K562 (cell line): Measurements from ENCODE around the gene DRD3. TPM values are rescaled to one million over a fixed set of nuclear protein-coding genes. Genes with fewer than 3 reads are reported as not detected.

Experiments used
- ATAC-seq: fragments of 200-7000 bp; cut with Tn5 transposase; 3 replicates; pipeline ENCODE4 v1.9.1; 2020; ENCODE audit warnings: moderate library complexity
- BruUV-seq: library from RNA; stranded (reverse); fragments of 400-500 nt; replicated peaks from 2 replicates; lab custom pipeline; 2021; lab: Mats Ljungman, UMichigan
- CTCF ChIA-PET: fragments of 300-600 bp; formaldehyde crosslinking; extraction: SDS; loops from one replicate; lab custom pipeline; 2021; ENCODE audit warnings: low intra/inter-chr PET ratio; lab: Yijun Ruan, JAX
- POLR2A ChIA-PET: fragments of 300-600, 350-650 bp; sonication (Branson Sonifier 250); formaldehyde crosslinking; extraction: SDS; loops from one replicate; lab custom pipeline; 2021; ENCODE audit warnings: antibody characterized with exemption, inconsistent platforms; lab: Yijun Ruan, JAX
- DNase-seq, 4 experiments: peaks; one replicate each; pipeline versions ENCODE4 v3.0.0 to v3.0.0-alpha.2; 2011 to 2018; ENCODE audit warnings: low spot score in 3 of 4, mixed read lengths in 3 of 4; ENCODE audit errors: extremely low read depth in 1 of 4
- FAIRE-seq: peaks from 2 replicates; lab custom pipeline; 2011; peaks lifted over from hg19 to GRCh38; lab: Jason Lieb, UNC
- H2AFZ ChIP-seq: 2 replicates; pipeline ENCODE4 v1.6.0; 2011; ENCODE audit warnings: low read depth, low read length, control low read depth, inconsistent platforms
- H3K27ac ChIP-seq: fragments of 200-600 bp; 3 replicates; pipeline ENCODE4 v1.8.0; 2011; ENCODE audit warnings: low read depth, mild to moderate bottlenecking, control low read depth, inconsistent platforms, low read length, moderate library complexity, mixed read lengths; ENCODE audit errors: extremely low read depth
- H3K27me3 ChIP-seq, 2 experiments: fragments of 300-600 bp in 1 of 2; 2 replicates in 1 of 2; 3 replicates in 1 of 2; pipeline versions ENCODE4 v1.6.0 to v1.8.0; 2011; ENCODE audit warnings: inconsistent platforms in 2 of 2, low read length in 2 of 2, mild to moderate bottlenecking in 1 of 2, mixed read lengths in 1 of 2, moderate library complexity in 1 of 2; ENCODE audit not compliant: control insufficient read depth in 2 of 2, insufficient read depth in 2 of 2
- H3K36me3 ChIP-seq: fragments of 300-600 bp; 3 replicates; pipeline ENCODE4 v1.8.0; 2011; ENCODE audit warnings: mild to moderate bottlenecking, low read length, inconsistent platforms; ENCODE audit not compliant: control insufficient read depth, insufficient read depth
- H3K4me1 ChIP-seq, 2 experiments: fragments of 200-600 bp in 1 of 2; replicated peaks in 1 of 2; 2 replicates in 1 of 2; 3 replicates in 1 of 2; pipeline versions ENCODE4 v1.5.1 to v1.8.0; 2011; ENCODE audit warnings: inconsistent platforms in 2 of 2, low read length in 2 of 2, mild to moderate bottlenecking in 1 of 2, mixed read lengths in 1 of 2, moderate library complexity in 1 of 2; ENCODE audit not compliant: control insufficient read depth in 2 of 2, insufficient read depth in 2 of 2
- H3K4me2 ChIP-seq: 2 replicates; pipeline ENCODE4 v1.6.1; 2011; ENCODE audit warnings: low read length, control low read depth, inconsistent platforms, mixed read lengths; ENCODE audit not compliant: insufficient read depth
- H3K4me3 ChIP-seq: fragments of 200-600 bp; sonication (generic), shearing (Covaris generic); 2 replicates; pipeline ENCODE4 v1.5.1; 2016; ENCODE audit warnings: control low read depth, inconsistent platforms
- H3K79me2 ChIP-seq: fragments of 200-600 bp; 3 replicates; pipeline ENCODE4 v1.8.0; 2011; ENCODE audit warnings: low read length, inconsistent platforms; ENCODE audit not compliant: control insufficient read depth, insufficient read depth
- H3K9ac ChIP-seq, 2 experiments: 2 replicates each; pipeline versions ENCODE4 v1.6.0 to v1.6.1; 2011; ENCODE audit warnings: low read depth in 2 of 2, low read length in 2 of 2, control low read depth in 1 of 2, inconsistent platforms in 1 of 2, mild to moderate bottlenecking in 1 of 2, mixed read lengths in 1 of 2; ENCODE audit not compliant: insufficient read depth in 1 of 2
- H3K9me1 ChIP-seq: one replicate; pipeline ENCODE4 v1.6.0; 2011; ENCODE audit warnings: inconsistent platforms, mild to moderate bottlenecking, low read length, moderate library complexity; ENCODE audit not compliant: control insufficient read depth, insufficient read depth
- H3K9me3 ChIP-seq: replicated peaks from 2 replicates; pipeline ENCODE4 v1.5.1; 2011; ENCODE audit warnings: low read depth, low read length, inconsistent platforms; ENCODE audit not compliant: control insufficient read depth, insufficient read depth
- H4K20me1 ChIP-seq: replicated peaks from 2 replicates; pipeline ENCODE4 v1.6.1; 2011; ENCODE audit warnings: low read length, inconsistent platforms, mixed read lengths; ENCODE audit not compliant: control insufficient read depth, insufficient read depth
- CCAR2 ChIP-seq: fragments of 200-400 bp; formaldehyde crosslinking; IDR thresholded peaks from 2 replicates; pipeline ENCODE4 v1.6.1; 2017; ENCODE audit warnings: mild to moderate bottlenecking, low read depth, low read length
- DNMT1 ChIP-seq: fragments of 450-650 bp; IDR thresholded peaks from 2 replicates; pipeline ENCODE4 v1.6.1; 2016; ENCODE audit warnings: antibody characterized with exemption, mild to moderate bottlenecking
- MXD1 ChIP-seq: fragments of 250-450 bp; sonication (Bioruptor Pico); IDR thresholded peaks from 2 replicates; pipeline ENCODE4 v1.8.0; 2021; ENCODE audit warnings: borderline replicate concordance, mild to moderate bottlenecking, moderate library complexity; ENCODE audit not compliant: poor library complexity, severe bottlenecking
- MYBL2 ChIP-seq, 2 experiments: fragments of 450-650 bp in 1 of 2; sonication (generic) in 1 of 2; formaldehyde crosslinking in 1 of 2; IDR thresholded peaks; 2 replicates each; pipeline versions ENCODE4 v1.6.1 to v1.8.1; 2017 to 2022; ENCODE audit warnings: borderline replicate concordance in 1 of 2, inconsistent platforms in 1 of 2, low read depth in 1 of 2, mild to moderate bottlenecking in 1 of 2, missing genetic modification reagents in 1 of 2, moderate library complexity in 1 of 2
- PHB ChIP-seq: fragments of 250-450 bp; sonication (Bioruptor Pico); IDR thresholded peaks from 2 replicates; pipeline ENCODE4 v1.5.0; 2021
- SNAPC5 ChIP-seq: fragments of 250-450 bp; sonication (Bioruptor Pico); IDR thresholded peaks from 2 replicates; pipeline ENCODE4 v1.8.0; 2021; ENCODE audit warnings: moderate library complexity, mild to moderate bottlenecking, inconsistent platforms
- SREBF2 ChIP-seq: sonication (generic); formaldehyde crosslinking; IDR thresholded peaks from 2 replicates; pipeline ENCODE4 v1.4.0; 2020; ENCODE audit warnings: mild to moderate bottlenecking, missing genetic modification reagents
- THRAP3 ChIP-seq: fragments of 450-650 bp; IDR thresholded peaks from 2 replicates; pipeline ENCODE4 v1.6.1; 2016; ENCODE audit warnings: mild to moderate bottlenecking, inconsistent platforms, borderline replicate concordance
- USF2 ChIP-seq: sonication (generic); formaldehyde crosslinking; IDR thresholded peaks from 2 replicates; pipeline ENCODE4 v1.5.0; 2020; ENCODE audit warnings: missing genetic modification reagents
- ZNF561 ChIP-seq: fragments of 450-650 bp; formaldehyde crosslinking; conservative IDR thresholded peaks from 2 replicates; pipeline ENCODE4 v1.4.0; 2020; ENCODE audit warnings: mild to moderate bottlenecking, moderate library complexity
- ZNF695 ChIP-seq: fragments of 450-650 bp; formaldehyde crosslinking; IDR thresholded peaks from 2 replicates; pipeline ENCODE4 v1.4.0; 2020; ENCODE audit warnings: mild to moderate bottlenecking, moderate library complexity
- WGBS: fragments of 100-300 bp; shearing (Covaris generic); methylation state at CpG from one replicate; pipeline ENCODE4 v1.1.6; 2016; ENCODE audit warnings: low coverage, mixed read lengths; ENCODE audit not compliant: insufficient coverage; ENCODE audit errors: missing lambda C conversion rate; 5-methylcytosine and 5-hydroxymethylcytosine counted together
- in situ Hi-C: fragments of 300-500 bp; cut with MboI; formaldehyde crosslinking; loops from 4 replicates; pipeline ENCODE4 v1.15.0; 2018; ENCODE audit warnings: inconsistent platforms, mixed read lengths
- intact Hi-C: fragments of 100-400 bp; cut with micrococcal nuclease; formaldehyde crosslinking; loops from 2 replicates; pipeline ENCODE4 v1.14.2; 2022
- polyA plus RNA-seq, 8 experiments: library from polyadenylated mRNA; depleted of rRNA in 4 of 8; stranded (reverse) in 5 of 8; unstranded in 3 of 8; fragments of >200 nt; fragmentation: Nextera tagmentation in 2 of 8; fragmentation: Illumina TruSeq in 1 of 8; extraction: Ambion mirVana in 2 of 8; extraction: Trizol in 1 of 8; gene quantifications; 2 replicates each; pipeline versions ENCODE4 v1.2.1 to v1.2.3, GENCODE V29; 2011 to 2014; ENCODE audit warnings: inconsistent platforms in 1 of 8, missing spikeins in 1 of 8
- total RNA-seq, 7 experiments: library from RNA; depleted of rRNA in 6 of 7; stranded (reverse); fragments of >200 nt in 6 of 7; fragmentation: Illumina TruSeq in 2 of 7; extraction: Trizol in 2 of 7; gene quantifications; 2 replicates each; pipeline versions ENCODE4 v1.2.1 to v1.2.3, GENCODE V29; 2011 to 2021; ENCODE audit warnings: low replicate concordance in 1 of 7
- TF ChIP-seq, protein P1 (sequence below): fragments of 250-450 bp; sonication (Bioruptor Pico); IDR thresholded peaks from 2 replicates; pipeline ENCODE4 v1.9.0; 2021; ENCODE audit warnings: mild to moderate bottlenecking, inconsistent platforms
- TF ChIP-seq, protein P2 (sequence below): fragments of 450-650 bp; formaldehyde crosslinking; IDR thresholded peaks from 2 replicates; pipeline ENCODE4 v1.4.0; 2022; ENCODE audit warnings: missing genetic modification characterization
- TF ChIP-seq, protein P3 (sequence below): fragments of 250-450 bp; sonication (Bioruptor Pico); IDR thresholded peaks from 2 replicates; pipeline ENCODE4 v1.4.0; 2020; ENCODE audit warnings: mild to moderate bottlenecking, moderate library complexity

DRD3 gene
- total and polyA plus RNA-seq, 9 of the 15 experiments (the other 6 are each of a cell fraction or from before 2014, with no cell fraction given) = not detected

- Histone ChIP-seq H3K4me3 (no peak overlapping the region), H3K9ac (no peak overlapping the region), H3K9me3 (no peaks in the 10 kb centered on the region), H3K9me1 (no peaks in the 10 kb centered on the region), H2AFZ (no peak overlapping the region), H3K4me1 (no peaks in the 10 kb centered on the region), H3K27ac (no peak overlapping the region), H3K27me3 (peaks cover 9 to 10% of the 10 kb centered on the region in 2 experiments; a peak in 3 of 5 replicates), H3K79me2 (no peaks in the 10 kb centered on the region), H3K4me2 (no peak overlapping the region), H4K20me1 (no peaks in the 10 kb centered on the region), H3K36me3 (no peaks in the 10 kb centered on the region)
- in situ Hi-C loops = no loop called here
- DNase-seq (no peak), ATAC-seq (no peak), FAIRE-seq (no peak)
- CTCF ChIA-PET = no interaction called here
- 0% methylated on average over 3 of the region's 3 CpGs for WGBS
- no TSS peak for BruUV-seq
- POLR2A ChIA-PET = no interaction called here
- intact Hi-C loops = no loop called here
- TF ChIP-seq SREBF2 = no peak
- TF ChIP-seq, protein P1, sequence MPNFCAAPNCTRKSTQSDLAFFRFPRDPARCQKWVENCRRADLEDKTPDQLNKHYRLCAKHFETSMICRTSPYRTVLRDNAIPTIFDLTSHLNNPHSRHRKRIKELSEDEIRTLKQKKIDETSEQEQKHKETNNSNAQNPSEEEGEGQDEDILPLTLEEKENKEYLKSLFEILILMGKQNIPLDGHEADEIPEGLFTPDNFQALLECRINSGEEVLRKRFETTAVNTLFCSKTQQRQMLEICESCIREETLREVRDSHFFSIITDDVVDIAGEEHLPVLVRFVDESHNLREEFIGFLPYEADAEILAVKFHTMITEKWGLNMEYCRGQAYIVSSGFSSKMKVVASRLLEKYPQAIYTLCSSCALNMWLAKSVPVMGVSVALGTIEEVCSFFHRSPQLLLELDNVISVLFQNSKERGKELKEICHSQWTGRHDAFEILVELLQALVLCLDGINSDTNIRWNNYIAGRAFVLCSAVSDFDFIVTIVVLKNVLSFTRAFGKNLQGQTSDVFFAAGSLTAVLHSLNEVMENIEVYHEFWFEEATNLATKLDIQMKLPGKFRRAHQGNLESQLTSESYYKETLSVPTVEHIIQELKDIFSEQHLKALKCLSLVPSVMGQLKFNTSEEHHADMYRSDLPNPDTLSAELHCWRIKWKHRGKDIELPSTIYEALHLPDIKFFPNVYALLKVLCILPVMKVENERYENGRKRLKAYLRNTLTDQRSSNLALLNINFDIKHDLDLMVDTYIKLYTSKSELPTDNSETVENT (CRISPR knock-in tag) = no peak
- TF ChIP-seq MXD1 (CRISPR knock-in tag) = no peak
- TF ChIP-seq, protein P2, sequence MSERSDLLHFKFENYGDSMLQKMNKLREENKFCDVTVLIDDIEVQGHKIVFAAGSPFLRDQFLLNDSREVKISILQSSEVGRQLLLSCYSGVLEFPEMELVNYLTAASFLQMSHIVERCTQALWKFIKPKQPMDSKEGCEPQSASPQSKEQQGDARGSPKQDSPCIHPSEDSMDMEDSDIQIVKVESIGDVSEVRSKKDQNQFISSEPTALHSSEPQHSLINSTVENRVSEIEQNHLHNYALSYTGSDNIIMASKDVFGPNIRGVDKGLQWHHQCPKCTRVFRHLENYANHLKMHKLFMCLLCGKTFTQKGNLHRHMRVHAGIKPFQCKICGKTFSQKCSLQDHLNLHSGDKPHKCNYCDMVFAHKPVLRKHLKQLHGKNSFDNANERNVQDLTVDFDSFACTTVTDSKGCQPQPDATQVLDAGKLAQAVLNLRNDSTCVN (CRISPR knock-in tag) = no peak
- no peak for TF ChIP-seq DNMT1
- TF ChIP-seq SNAPC5 (CRISPR knock-in tag) = no peak
- no peak for TF ChIP-seq ZNF695 (CRISPR knock-in tag)
- no peak for TF ChIP-seq MYBL2 (IDR thresholded peaks at IDR 0.05; ENCODE audit: low read depth)
- no peak for TF ChIP-seq MYBL2 (CRISPR knock-in tag; IDR thresholded peaks at IDR 0.05; ENCODE audit: borderline replicate concordance)
- TF ChIP-seq CCAR2 = no peak
- TF ChIP-seq ZNF561 (CRISPR knock-in tag) = no peak
- no peak for TF ChIP-seq THRAP3
- TF ChIP-seq PHB (CRISPR knock-in tag) = no peak
- TF ChIP-seq USF2 (CRISPR knock-in tag) = no peak
- TF ChIP-seq, protein P3, sequence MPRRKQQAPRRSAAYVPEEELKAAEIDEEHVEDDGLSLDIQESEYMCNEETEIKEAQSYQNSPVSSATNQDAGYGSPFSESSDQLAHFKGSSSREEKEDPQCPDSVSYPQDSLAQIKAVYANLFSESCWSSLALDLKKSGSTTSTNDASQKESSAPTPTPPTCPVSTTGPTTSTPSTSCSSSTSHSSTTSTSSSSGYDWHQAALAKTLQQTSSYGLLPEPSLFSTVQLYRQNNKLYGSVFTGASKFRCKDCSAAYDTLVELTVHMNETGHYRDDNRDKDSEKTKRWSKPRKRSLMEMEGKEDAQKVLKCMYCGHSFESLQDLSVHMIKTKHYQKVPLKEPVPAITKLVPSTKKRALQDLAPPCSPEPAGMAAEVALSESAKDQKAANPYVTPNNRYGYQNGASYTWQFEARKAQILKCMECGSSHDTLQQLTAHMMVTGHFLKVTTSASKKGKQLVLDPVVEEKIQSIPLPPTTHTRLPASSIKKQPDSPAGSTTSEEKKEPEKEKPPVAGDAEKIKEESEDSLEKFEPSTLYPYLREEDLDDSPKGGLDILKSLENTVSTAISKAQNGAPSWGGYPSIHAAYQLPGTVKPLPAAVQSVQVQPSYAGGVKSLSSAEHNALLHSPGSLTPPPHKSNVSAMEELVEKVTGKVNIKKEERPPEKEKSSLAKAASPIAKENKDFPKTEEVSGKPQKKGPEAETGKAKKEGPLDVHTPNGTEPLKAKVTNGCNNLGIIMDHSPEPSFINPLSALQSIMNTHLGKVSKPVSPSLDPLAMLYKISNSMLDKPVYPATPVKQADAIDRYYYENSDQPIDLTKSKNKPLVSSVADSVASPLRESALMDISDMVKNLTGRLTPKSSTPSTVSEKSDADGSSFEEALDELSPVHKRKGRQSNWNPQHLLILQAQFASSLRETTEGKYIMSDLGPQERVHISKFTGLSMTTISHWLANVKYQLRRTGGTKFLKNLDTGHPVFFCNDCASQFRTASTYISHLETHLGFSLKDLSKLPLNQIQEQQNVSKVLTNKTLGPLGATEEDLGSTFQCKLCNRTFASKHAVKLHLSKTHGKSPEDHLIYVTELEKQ = no peak
Observed at GRCh38 chr3:114095796-114096195, 83.1 kb downstream of the DRD3 start.
